HepG2 (cell line): ENCODE results near the gene CROCC. TPM values are rescaled to one million over a fixed set of nuclear protein-coding genes. Genes with fewer than 3 reads are reported as not detected.

Experiments used
- BATF2 ChIP-seq: sonication (generic); formaldehyde crosslinking; IDR thresholded peaks from 2 replicates; pipeline ENCODE4 v1.8.0; 2022; ENCODE audit warnings: mild to moderate bottlenecking, missing genetic modification reagents, moderate library complexity
- CREB3 ChIP-seq: sonication (generic); formaldehyde crosslinking; IDR thresholded peaks from 2 replicates; pipeline ENCODE4 v1.5.0; 2020; ENCODE audit warnings: missing genetic modification reagents
- ELF4 ChIP-seq: sonication (generic); formaldehyde crosslinking; IDR thresholded peaks from 2 replicates; pipeline ENCODE4 v1.5.0; 2020; ENCODE audit warnings: missing genetic modification reagents, mild to moderate bottlenecking, moderate library complexity, borderline replicate concordance
- HNF1B ChIP-seq: sonication (generic); formaldehyde crosslinking; IDR thresholded peaks from 2 replicates; pipeline ENCODE4 v1.5.1; 2020; ENCODE audit warnings: mild to moderate bottlenecking, moderate library complexity, missing genetic modification reagents
- HOXA5 ChIP-seq: sonication (generic); formaldehyde crosslinking; IDR thresholded peaks from 2 replicates; pipeline ENCODE4 v1.4.0; 2020; ENCODE audit warnings: missing genetic modification reagents
- MAFG ChIP-seq: sonication (generic); formaldehyde crosslinking; IDR thresholded peaks from 2 replicates; pipeline ENCODE4 v1.5.1; 2020; ENCODE audit warnings: mild to moderate bottlenecking, missing genetic modification reagents
- MED8 ChIP-seq: sonication (generic); formaldehyde crosslinking; IDR thresholded peaks from 2 replicates; pipeline ENCODE4 v1.8.1; 2023; ENCODE audit warnings: mild to moderate bottlenecking, missing genetic modification reagents; ENCODE audit not compliant: insufficient replicate concordance
- POGZ ChIP-seq: sonication (generic); formaldehyde crosslinking; IDR thresholded peaks from 2 replicates; pipeline ENCODE4 v1.4.0; 2020; ENCODE audit warnings: mild to moderate bottlenecking, missing genetic modification reagents
- SALL1 ChIP-seq: sonication (generic); formaldehyde crosslinking; IDR thresholded peaks from 2 replicates; pipeline ENCODE4 v1.8.0; 2022; ENCODE audit warnings: mild to moderate bottlenecking, missing genetic modification reagents
- SOX6 ChIP-seq, 2 experiments: fragments of 450-650 bp in 1 of 2; sonication (generic) in 1 of 2; formaldehyde crosslinking in 1 of 2; IDR thresholded peaks; 2 replicates each; pipeline versions ENCODE4 v1.4.0 to v1.6.1; 2017 to 2020; ENCODE audit warnings: antibody characterized with exemption in 1 of 2, mild to moderate bottlenecking in 1 of 2, missing genetic modification reagents in 1 of 2
- SRSF4 ChIP-seq: fragments of 200-400 bp; formaldehyde crosslinking; IDR thresholded peaks from one replicate; pipeline ENCODE4 v1.6.1; 2018; ENCODE audit warnings: mild to moderate bottlenecking, low read depth, low read length, moderate library complexity; ENCODE audit not compliant: poor library complexity, severe bottlenecking
- TBX3 ChIP-seq: fragments of 450-650 bp; IDR thresholded peaks from 2 replicates; pipeline ENCODE4 v1.6.1; 2017; ENCODE audit warnings: antibody characterized with exemption, mild to moderate bottlenecking, inconsistent platforms, borderline replicate concordance
- THAP8 ChIP-seq: sonication (generic); formaldehyde crosslinking; IDR thresholded peaks from 2 replicates; pipeline ENCODE4 v1.5.1; 2020; ENCODE audit warnings: missing genetic modification reagents, mild to moderate bottlenecking, borderline replicate concordance
- ZNF30 ChIP-seq: sonication (generic); formaldehyde crosslinking; IDR thresholded peaks from 2 replicates; pipeline ENCODE4 v1.5.0; 2020; ENCODE audit warnings: mild to moderate bottlenecking, missing genetic modification reagents
- ZNF597 ChIP-seq: sonication (generic); formaldehyde crosslinking; IDR thresholded peaks from 2 replicates; pipeline ENCODE4 v1.5.0; 2020; ENCODE audit warnings: missing genetic modification reagents
- ZNF670 ChIP-seq: sonication (generic); formaldehyde crosslinking; IDR thresholded peaks from 2 replicates; pipeline ENCODE4 v1.8.0; 2022; ENCODE audit warnings: mild to moderate bottlenecking, missing genetic modification reagents, borderline replicate concordance
- ZNF878 ChIP-seq: sonication (generic); formaldehyde crosslinking; IDR thresholded peaks from 2 replicates; pipeline ENCODE4 v1.8.1; 2023; ENCODE audit warnings: mild to moderate bottlenecking, missing genetic modification reagents, moderate library complexity
- ZSCAN20 ChIP-seq: sonication (generic); formaldehyde crosslinking; IDR thresholded peaks from 2 replicates; pipeline ENCODE4 v1.4.0; 2020; ENCODE audit warnings: missing genetic modification reagents, mild to moderate bottlenecking, borderline replicate concordance
- polyA plus RNA-seq, 8 experiments: library from polyadenylated mRNA; depleted of rRNA in 3 of 8; stranded (reverse) in 7 of 8; unstranded in 1 of 8; fragments of >200 nt; fragmentation: Illumina TruSeq in 4 of 8; extraction: Trizol in 4 of 8; gene quantifications; 2 replicates each; pipeline versions ENCODE4 v1.2.1 to v1.2.3, GENCODE V29; 2011 to 2016; ENCODE audit warnings: low read depth in 4 of 8, missing spikeins in 1 of 8, mixed read lengths in 1 of 8; ENCODE audit not compliant: insufficient read depth in 1 of 8
- total RNA-seq, 5 experiments: library from RNA; depleted of rRNA; stranded (reverse); fragments of >200 nt; fragmentation: Illumina TruSeq; extraction: Trizol; gene quantifications; 2 replicates each; pipeline ENCODE4 v1.2.3, GENCODE V29; 2016; ENCODE audit warnings: low read depth in 1 of 5
- TF ChIP-seq, protein P1 (sequence below): sonication (generic); formaldehyde crosslinking; IDR thresholded peaks from 2 replicates; pipeline ENCODE4 v1.4.0; 2020; ENCODE audit warnings: mild to moderate bottlenecking, missing genetic modification reagents

The CROCC gene
- total and polyA plus RNA-seq, 2 of the 13 experiments (the other 11 are each of a cell fraction or from before 2014, with no cell fraction given) = 7.8 to 15.5 TPM

DNA sequence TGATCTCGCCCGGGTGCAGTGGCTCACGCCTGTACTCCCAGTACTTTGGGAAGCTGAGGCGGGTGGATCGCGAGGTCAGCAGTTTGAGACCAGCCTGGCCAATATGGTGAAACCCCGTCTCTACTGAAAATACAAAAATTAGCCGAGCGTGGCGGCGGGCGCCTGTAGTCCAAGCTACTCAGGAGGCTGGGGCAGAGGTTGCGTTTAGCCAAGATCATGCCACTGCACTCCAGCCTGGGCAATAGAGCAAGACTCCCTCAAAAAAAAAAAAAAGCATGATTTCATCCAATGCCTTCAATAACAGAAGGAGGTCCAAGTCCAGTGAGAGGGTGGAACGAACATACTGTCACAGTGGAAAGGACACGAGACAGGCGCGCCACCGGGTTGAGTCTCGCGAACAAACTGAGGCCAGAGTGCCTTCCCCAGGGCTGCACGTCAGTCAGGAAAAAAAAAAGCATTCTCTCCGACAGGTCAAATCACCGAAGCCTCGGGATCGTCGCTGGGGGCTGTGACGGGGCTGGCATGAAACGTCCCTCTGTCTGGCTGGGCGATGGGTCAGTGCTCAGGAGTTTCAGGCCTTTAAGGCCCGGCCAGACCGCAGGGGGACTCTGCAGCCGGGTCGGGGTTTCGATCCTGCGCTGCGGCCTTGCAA is 8.4 kb upstream of the CROCC start (continued):
- TF ChIP-seq MED8 (CRISPR knock-in tag) (no peak), ZNF670 (CRISPR knock-in tag) (no peak), SOX6 (IDR thresholded peaks at IDR 0.05) (no peak), SOX6 (CRISPR knock-in tag; IDR thresholded peaks at IDR 0.05) (no peak), ZNF30 (CRISPR knock-in tag) (no peak), CREB3 (no peak), ELF4 (CRISPR knock-in tag) (no peak), THAP8 (CRISPR knock-in tag) (no peak), TBX3 (no peak), SRSF4 (no peak), ZSCAN20 (no peak), BATF2 (no peak), HOXA5 (no peak), HNF1B (CRISPR knock-in tag) (peak; percentile 70), ZNF878 (CRISPR knock-in tag) (no peak), MAFG (CRISPR knock-in tag) (no peak), POGZ (CRISPR knock-in tag) (no peak; the same call in 1 of the 2 replicates), ZNF597 (CRISPR knock-in tag) (no peak), SALL1 (no peak)
- TF ChIP-seq, protein P1, sequence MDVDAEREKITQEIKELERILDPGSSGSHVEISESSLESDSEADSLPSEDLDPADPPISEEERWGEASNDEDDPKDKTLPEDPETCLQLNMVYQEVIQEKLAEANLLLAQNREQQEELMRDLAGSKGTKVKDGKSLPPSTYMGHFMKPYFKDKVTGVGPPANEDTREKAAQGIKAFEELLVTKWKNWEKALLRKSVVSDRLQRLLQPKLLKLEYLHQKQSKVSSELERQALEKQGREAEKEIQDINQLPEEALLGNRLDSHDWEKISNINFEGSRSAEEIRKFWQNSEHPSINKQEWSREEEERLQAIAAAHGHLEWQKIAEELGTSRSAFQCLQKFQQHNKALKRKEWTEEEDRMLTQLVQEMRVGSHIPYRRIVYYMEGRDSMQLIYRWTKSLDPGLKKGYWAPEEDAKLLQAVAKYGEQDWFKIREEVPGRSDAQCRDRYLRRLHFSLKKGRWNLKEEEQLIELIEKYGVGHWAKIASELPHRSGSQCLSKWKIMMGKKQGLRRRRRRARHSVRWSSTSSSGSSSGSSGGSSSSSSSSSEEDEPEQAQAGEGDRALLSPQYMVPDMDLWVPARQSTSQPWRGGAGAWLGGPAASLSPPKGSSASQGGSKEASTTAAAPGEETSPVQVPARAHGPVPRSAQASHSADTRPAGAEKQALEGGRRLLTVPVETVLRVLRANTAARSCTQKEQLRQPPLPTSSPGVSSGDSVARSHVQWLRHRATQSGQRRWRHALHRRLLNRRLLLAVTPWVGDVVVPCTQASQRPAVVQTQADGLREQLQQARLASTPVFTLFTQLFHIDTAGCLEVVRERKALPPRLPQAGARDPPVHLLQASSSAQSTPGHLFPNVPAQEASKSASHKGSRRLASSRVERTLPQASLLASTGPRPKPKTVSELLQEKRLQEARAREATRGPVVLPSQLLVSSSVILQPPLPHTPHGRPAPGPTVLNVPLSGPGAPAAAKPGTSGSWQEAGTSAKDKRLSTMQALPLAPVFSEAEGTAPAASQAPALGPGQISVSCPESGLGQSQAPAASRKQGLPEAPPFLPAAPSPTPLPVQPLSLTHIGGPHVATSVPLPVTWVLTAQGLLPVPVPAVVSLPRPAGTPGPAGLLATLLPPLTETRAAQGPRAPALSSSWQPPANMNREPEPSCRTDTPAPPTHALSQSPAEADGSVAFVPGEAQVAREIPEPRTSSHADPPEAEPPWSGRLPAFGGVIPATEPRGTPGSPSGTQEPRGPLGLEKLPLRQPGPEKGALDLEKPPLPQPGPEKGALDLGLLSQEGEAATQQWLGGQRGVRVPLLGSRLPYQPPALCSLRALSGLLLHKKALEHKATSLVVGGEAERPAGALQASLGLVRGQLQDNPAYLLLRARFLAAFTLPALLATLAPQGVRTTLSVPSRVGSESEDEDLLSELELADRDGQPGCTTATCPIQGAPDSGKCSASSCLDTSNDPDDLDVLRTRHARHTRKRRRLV (CRISPR knock-in tag) = peak; percentile 74; the same call in 1 of the 2 replicates
